Suprapubic skin (tissue), 4 donors: ENCODE data around the gene ZC3H4.

Source experiments
- POLR2A ChIP-seq, 2 donors: fragments of 450-650 bp; IDR thresholded peaks; one replicate each; pipeline ENCODE4 v1.6.1; 2017; ENCODE audit warnings: antibody characterized with exemption in 2 of 2, mild to moderate bottlenecking in 2 of 2, moderate library complexity in 2 of 2
- POLR2AphosphoS5 ChIP-seq, 3 donors: sonication (generic); formaldehyde crosslinking; IDR thresholded peaks; one replicate each; pipeline ENCODE4 v1.6.1; 2017; ENCODE audit warnings: antibody characterized with exemption in 3 of 3
- TF ChIP-seq, protein P1 (sequence below), 2 donors: fragments of 200-600 bp in 1 of 2; fragments of 450-650 bp in 1 of 2; sonication (generic) in 1 of 2; IDR thresholded peaks; one replicate each; pipeline ENCODE4 v1.5.1; 2016 to 2019; ENCODE audit warnings: antibody characterized with exemption in 2 of 2, mild to moderate bottlenecking in 1 of 2, moderate library complexity in 1 of 2

DNA sequence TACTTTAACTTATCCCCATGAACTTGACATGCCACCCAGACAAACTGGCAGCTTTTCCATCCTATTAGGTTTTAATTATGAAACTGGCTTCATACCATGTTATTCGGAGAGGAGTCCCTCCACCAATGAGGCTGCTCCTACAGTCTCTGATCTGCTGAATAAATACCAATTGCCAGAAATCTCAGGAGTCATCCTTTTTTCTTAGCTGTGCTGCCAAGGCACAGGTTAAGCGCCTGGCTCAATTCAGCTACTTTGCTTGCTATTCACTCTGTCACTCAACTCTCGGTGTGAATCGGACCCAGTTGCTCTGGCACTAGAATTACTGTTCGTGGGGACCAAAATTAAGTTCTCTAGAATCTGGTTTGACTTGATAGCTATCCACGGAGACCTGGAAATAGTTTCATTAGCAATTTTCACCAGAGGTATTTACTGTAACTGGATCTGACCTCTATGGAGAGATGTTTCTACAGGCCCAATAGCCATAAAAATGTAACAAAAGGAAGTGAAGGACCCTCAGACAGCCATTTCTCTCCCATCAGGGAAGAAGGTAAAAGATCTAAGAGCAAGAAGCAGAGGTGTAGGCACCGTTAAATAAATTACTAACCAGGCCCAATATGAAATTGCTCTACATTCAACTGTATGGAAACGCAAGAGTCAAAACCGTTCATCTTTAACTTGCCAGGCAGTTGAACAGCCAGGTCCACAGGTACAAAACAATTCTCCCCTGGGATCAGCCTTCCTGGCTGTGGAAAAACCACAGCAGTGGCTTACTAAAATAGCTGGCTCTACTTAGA lies 5.4 kb downstream of the ZC3H4 start:
- TF ChIP-seq POLR2A (IDR thresholded peaks at IDR 0.05) (no peak), POLR2AphosphoS5 (IDR thresholded peaks at IDR 0.05) (no peak)
- TF ChIP-seq, protein P1, sequence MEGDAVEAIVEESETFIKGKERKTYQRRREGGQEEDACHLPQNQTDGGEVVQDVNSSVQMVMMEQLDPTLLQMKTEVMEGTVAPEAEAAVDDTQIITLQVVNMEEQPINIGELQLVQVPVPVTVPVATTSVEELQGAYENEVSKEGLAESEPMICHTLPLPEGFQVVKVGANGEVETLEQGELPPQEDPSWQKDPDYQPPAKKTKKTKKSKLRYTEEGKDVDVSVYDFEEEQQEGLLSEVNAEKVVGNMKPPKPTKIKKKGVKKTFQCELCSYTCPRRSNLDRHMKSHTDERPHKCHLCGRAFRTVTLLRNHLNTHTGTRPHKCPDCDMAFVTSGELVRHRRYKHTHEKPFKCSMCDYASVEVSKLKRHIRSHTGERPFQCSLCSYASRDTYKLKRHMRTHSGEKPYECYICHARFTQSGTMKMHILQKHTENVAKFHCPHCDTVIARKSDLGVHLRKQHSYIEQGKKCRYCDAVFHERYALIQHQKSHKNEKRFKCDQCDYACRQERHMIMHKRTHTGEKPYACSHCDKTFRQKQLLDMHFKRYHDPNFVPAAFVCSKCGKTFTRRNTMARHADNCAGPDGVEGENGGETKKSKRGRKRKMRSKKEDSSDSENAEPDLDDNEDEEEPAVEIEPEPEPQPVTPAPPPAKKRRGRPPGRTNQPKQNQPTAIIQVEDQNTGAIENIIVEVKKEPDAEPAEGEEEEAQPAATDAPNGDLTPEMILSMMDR (IDR thresholded peaks at IDR 0.05): no peak
